Effector memory CD8-positive, alpha-beta T cell (primary cell): ENCODE results near the gene DHCR7.
"Not testable (repeated sequence)": the region's sequence is repeated elsewhere in the genome, so short reads cannot be mapped to it uniquely, and the experiment has no call there.

Experiments
- ATAC-seq: fragments of 150-1000 bp; cut with Tn5 transposase; replicated peaks from 2 replicates; pipeline ENCODE4 v1.10.0; 2021; ENCODE audit warnings: mild to moderate bottlenecking, moderate library complexity
- DNase-seq, 3 experiments: peaks; one replicate each; pipeline ENCODE4 v3.0.0; 2021
- H3K27ac Mint-ChIP-seq, 2 donors: one replicate each; pipeline ENCODE4 v1.8.0; 2022; ENCODE audit warnings: mild to moderate bottlenecking in 2 of 2, mixed read lengths in 2 of 2, moderate library complexity in 2 of 2
- H3K27me3 Mint-ChIP-seq, 2 donors: one replicate each; pipeline ENCODE4 v1.8.0; 2022; ENCODE audit warnings: mixed read lengths in 2 of 2
- H3K36me3 Mint-ChIP-seq: one replicate; pipeline ENCODE4 v1.8.0; 2022; ENCODE audit warnings: mild to moderate bottlenecking, moderate library complexity, mixed read lengths; ENCODE audit not compliant: insufficient read depth
- H3K4me1 Mint-ChIP-seq, 2 donors: one replicate each; pipeline ENCODE4 v1.8.0; 2022; ENCODE audit warnings: low read depth in 2 of 2, mixed read lengths in 2 of 2
- H3K4me3 Mint-ChIP-seq, 2 donors: one replicate each; pipeline ENCODE4 v1.8.0; 2022; ENCODE audit warnings: mild to moderate bottlenecking in 2 of 2, mixed read lengths in 2 of 2, moderate library complexity in 2 of 2
- H3K9me3 Mint-ChIP-seq, 2 donors: one replicate each; pipeline ENCODE4 v1.8.0; 2022; ENCODE audit warnings: mixed read lengths in 2 of 2

DHCR7 gene

GRCh38 chr11:71434576-71435130 lies 13.5 kb downstream of the DHCR7 start:
- Mint-ChIP-seq H3K27ac (no peak overlapping the region), H3K4me3 (no peak overlapping the region), H3K9me3 (no peaks in the 10 kb centered on the region), H3K36me3 (peaks cover 7% of the 10 kb centered on the region), H3K27me3 (no peaks in the 10 kb centered on the region), H3K4me1 (no peaks in the 10 kb centered on the region)
- ATAC-seq (no peak), DNase-seq (no peak)

DNA sequence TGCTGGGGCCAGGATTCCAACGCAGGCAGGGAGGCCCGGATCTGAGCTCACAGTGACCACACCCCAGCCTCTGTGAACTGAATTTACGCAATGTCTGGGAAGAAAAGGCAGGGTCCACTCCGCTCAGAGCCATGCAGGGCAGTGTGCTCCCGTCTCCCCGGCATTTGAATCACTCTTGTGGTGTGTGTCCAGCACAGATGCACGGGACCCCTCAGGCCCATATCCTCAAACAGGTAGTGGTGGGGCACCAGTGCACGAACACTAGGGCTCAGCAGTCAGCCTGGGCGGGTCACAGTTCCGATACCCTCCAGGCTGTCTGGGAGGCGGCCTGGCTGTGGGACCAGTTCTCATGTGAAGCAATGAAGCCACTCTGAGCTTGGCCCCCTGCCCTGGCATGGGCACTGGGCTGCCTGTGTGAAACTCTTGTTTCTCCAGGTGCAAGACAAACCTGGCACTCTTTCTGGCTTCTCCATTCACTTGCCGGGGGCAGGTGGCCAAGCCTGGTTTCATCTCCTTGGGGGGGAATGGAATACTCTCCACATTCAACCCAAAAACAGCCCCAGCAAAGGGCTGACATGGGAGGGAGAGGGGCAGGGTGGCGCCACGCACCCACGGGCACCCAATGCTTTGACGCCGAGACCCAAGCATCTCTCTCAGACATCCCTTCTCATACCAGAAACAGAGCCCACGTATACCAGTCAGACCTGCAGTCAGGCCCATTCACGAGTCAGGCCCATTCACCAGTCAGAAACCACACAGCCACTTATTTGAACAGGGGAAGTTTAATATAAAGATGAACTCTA lies 14.3 kb downstream of the DHCR7 start:
- Mint-ChIP-seq H3K4me1 (no peaks in the 10 kb centered on the region), H3K9me3 (no peaks in the 10 kb centered on the region), H3K27ac (no peak overlapping the region), H3K27me3 (peaks cover 0 to 6% of the 10 kb centered on the region in 2 donors), H3K36me3 (peaks cover 7% of the 10 kb centered on the region), H3K4me3 (no peak overlapping the region)
- no peak for DNase-seq
- ATAC-seq = no peak

DNA sequence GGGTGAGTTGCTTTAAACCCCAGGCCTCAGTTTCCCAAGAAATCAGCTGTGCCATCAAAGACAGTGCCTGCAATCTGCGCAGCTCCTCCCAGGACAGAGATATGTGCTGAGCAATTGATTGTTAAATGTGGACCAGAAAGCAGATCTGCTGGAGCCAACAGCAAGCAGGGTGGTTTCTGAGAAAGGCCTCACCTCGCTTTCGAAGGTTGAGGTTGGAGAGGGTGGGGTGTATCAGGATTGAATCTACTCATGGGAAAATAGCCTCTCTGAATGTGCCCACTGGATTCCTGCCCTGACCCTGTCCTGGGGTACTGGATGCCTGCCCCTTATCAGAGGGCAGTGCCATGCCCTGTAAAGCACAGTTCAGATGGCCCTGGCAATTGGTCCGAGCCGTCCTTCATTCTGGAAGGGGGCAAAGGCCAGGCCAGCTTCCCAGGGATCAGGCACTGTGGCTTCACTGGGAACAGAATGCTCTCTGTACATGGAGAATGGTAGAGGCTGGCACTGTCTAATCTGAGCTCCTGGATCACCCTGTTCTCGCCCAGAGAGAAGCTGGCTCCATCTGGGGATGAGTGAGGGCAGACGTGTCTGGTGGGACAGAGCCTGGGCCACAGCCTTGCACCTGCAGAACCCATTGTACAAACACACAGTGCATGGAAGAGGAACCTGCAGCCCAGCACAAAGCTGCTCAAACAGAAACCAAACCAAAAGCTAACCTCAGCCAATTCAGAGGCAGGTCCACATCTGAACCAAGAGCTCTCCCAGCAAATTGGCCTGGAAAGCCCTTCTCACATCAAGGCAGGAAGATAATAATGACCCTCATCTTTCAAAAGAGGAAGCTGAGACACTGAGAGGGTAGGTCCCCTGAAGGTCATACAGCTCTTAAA lies 15.2 kb downstream of the DHCR7 start:
- H3K4me1 Mint-ChIP-seq = no peaks in the 10 kb centered on the region
- peaks cover 7% of the 10 kb centered on the region for H3K36me3 Mint-ChIP-seq
- no peak overlapping the region for H3K4me3 Mint-ChIP-seq
- H3K9me3 Mint-ChIP-seq = no peaks in the 10 kb centered on the region
- H3K27me3 Mint-ChIP-seq = peaks cover 0 to 7% of the 10 kb centered on the region in 2 donors
- H3K27ac Mint-ChIP-seq = no peak overlapping the region
- no peak for ATAC-seq
- DNase-seq = no peak

- H3K27ac Mint-ChIP-seq = peak overlapping the region in 1 of 2 donors; percentile 55
- no peak overlapping the region for H3K4me3 Mint-ChIP-seq
- DNase-seq = no peak
- H3K27me3 Mint-ChIP-seq = peaks cover 0 to 7% of the 10 kb centered on the region in 2 donors
- H3K36me3 Mint-ChIP-seq = peaks cover 4% of the 10 kb centered on the region
- H3K9me3 Mint-ChIP-seq = no peaks in the 10 kb centered on the region
- no peak for ATAC-seq
- H3K4me1 Mint-ChIP-seq = no peaks in the 10 kb centered on the region
Measured at GRCh38 chr11:71431271-71431670, 16.9 kb downstream of the DHCR7 start.

DNA sequence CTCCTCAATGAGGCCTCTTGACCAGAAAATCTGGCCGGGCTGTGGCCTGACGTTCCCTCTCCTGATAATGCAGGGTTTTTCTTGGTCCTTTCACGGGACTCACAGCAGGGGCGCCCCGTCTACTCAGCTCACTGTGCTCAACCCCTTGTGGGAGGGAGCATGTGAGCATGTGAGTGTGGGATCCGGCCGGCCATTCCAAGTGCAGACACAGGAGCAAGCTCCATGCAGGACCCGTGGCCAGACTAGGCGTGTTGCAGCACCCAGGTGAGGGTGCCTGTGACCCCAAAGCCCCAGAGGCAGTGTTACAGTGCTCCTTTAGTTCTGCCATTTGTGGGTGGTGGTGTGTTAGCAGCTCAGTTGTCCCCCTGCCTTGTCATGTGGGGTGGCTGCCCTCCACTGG lies 18.0 kb downstream of the DHCR7 start:
- Mint-ChIP-seq H3K9me3 (no peaks in the 10 kb centered on the region), H3K27ac (peak overlapping the region in 1 of 2 donors; percentile 26), H3K27me3 (peaks cover 0 to 7% of the 10 kb centered on the region in 2 donors), H3K4me1 (no peaks in the 10 kb centered on the region), H3K36me3 (no peaks in the 10 kb centered on the region), H3K4me3 (no peak overlapping the region)
- no peak for DNase-seq
- ATAC-seq = no peak

- Mint-ChIP-seq H3K27ac (no peak overlapping the region), H3K4me3 (no peak overlapping the region), H3K36me3 (no peaks in the 10 kb centered on the region)
Measured at GRCh38 chr11:71429701-71430100, 18.5 kb downstream of the DHCR7 start.

GRCh38 chr11:71428861-71429435 lies 19.2 kb downstream of the DHCR7 start:
- no peaks in the 10 kb centered on the region for H3K36me3 Mint-ChIP-seq
- no peak overlapping the region for H3K27ac Mint-ChIP-seq
- ATAC-seq (no peak), DNase-seq (no peak)
- H3K4me1 Mint-ChIP-seq = no peaks in the 10 kb centered on the region
- H3K9me3 Mint-ChIP-seq = no peaks in the 10 kb centered on the region
- no peak overlapping the region for H3K4me3 Mint-ChIP-seq
- H3K27me3 Mint-ChIP-seq = peaks cover 0 to 7% of the 10 kb centered on the region in 2 donors

More at GRCh38 chr11:71429701-71430100, 18.5 kb downstream of the DHCR7 start:
- H3K27me3 Mint-ChIP-seq = peaks cover 0 to 7% of the 10 kb centered on the region in 2 donors
- no peak for DNase-seq
- H3K9me3 Mint-ChIP-seq = no peaks in the 10 kb centered on the region
- no peaks in the 10 kb centered on the region for H3K4me1 Mint-ChIP-seq
- no peak for ATAC-seq

- no peaks in the 10 kb centered on the region for H3K9me3 Mint-ChIP-seq
- ATAC-seq = no peak
Measured at GRCh38 chr11:71426413-71426812, 21.8 kb downstream of the DHCR7 start.

DNA sequence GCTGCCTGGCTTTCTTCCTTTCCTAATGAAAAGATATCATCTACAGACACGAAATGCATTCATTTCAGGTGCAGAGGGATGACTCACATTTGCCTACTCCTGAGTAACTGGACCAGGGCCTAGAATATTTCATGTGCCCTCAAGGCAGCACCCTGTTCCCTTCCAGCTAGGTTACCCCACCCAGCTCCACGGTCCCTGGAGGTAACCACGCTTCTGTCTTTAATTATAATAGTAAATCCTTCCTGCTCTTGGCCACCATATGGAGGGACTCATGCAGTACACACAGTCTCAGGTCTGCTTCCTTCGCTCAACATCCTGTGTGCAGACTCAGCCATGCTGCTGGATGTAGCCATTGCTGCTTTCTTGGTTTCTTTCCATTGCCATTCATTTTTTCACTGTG lies 22.3 kb downstream of the DHCR7 start:
- no peak overlapping the region for H3K4me3 Mint-ChIP-seq
- peak overlapping the region in 1 of 2 donors; percentile 45 for H3K27ac Mint-ChIP-seq
- H3K9me3 Mint-ChIP-seq = no peaks in the 10 kb centered on the region
- no peaks in the 10 kb centered on the region for H3K4me1 Mint-ChIP-seq
- no peak for DNase-seq
- peaks cover under 1 to 7% of the 10 kb centered on the region in 2 donors for H3K27me3 Mint-ChIP-seq
- no peak for ATAC-seq
- no peaks in the 10 kb centered on the region for H3K36me3 Mint-ChIP-seq

More at GRCh38 chr11:71426413-71426812, 21.8 kb downstream of the DHCR7 start:
- Mint-ChIP-seq H3K4me3 (no peak overlapping the region), H3K4me1 (no peaks in the 10 kb centered on the region), H3K36me3 (no peaks in the 10 kb centered on the region), H3K27me3 (peaks cover 0 to 7% of the 10 kb centered on the region in 2 donors), H3K27ac (peak overlapping the region in 1 of 2 donors; percentile 45)
- no peak for DNase-seq

GRCh38 chr11:71425409-71425808 lies 22.8 kb downstream of the DHCR7 start:
- H3K27me3 Mint-ChIP-seq = peaks cover 5 to 7% of the 10 kb centered on the region in 2 donors
- H3K4me1 Mint-ChIP-seq = no peaks in the 10 kb centered on the region
- no peak for DNase-seq
- H3K36me3 Mint-ChIP-seq = no peaks in the 10 kb centered on the region
- no peak overlapping the region for H3K27ac Mint-ChIP-seq
- no peak overlapping the region for H3K4me3 Mint-ChIP-seq
- H3K9me3 Mint-ChIP-seq = no peaks in the 10 kb centered on the region
- ATAC-seq = no peak

- peak overlapping the region in 1 of 2 donors; percentile 41 for H3K27ac Mint-ChIP-seq
- H3K27me3 Mint-ChIP-seq = peaks cover 0 to 17% of the 10 kb centered on the region in 2 donors
- no peaks in the 10 kb centered on the region for H3K9me3 Mint-ChIP-seq
- DNase-seq = no peak
- H3K4me1 Mint-ChIP-seq = peaks cover 0 to 2% of the 10 kb centered on the region in 2 donors
- no peak overlapping the region for H3K4me3 Mint-ChIP-seq
- no peak for ATAC-seq
- no peaks in the 10 kb centered on the region for H3K36me3 Mint-ChIP-seq
Measured at GRCh38 chr11:71423181-71423790, 24.9 kb downstream of the DHCR7 start.

DNA sequence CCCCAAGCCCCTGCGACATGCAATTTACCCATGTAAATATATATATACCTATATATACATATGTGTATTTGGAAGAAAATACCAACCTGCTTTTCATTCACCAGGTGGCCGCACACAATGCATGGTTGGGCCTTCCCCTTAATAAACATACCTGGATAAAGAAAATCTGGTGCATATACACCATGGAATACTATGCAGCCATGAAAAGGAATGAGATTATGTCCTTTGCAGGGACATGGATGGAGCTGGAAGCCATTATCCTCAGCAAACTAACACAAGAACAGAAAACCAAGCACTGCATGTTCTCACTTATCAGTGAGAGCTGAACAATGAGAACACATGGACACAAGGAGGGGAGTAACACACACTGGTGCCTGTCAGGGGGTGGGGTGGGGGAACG lies 25.9 kb downstream of the DHCR7 start:
- ATAC-seq, H3K4me3 Mint-ChIP-seq, H3K36me3 Mint-ChIP-seq, H3K27ac Mint-ChIP-seq, H3K4me1 Mint-ChIP-seq, DNase-seq, H3K9me3 Mint-ChIP-seq: not testable (repeated sequence)
- H3K27me3 Mint-ChIP-seq = peaks cover 0 to 22% of the 10 kb centered on the region in 2 donors
